Activated B cell treated with CpG ODN at 0.5 μM for 24 hours (primary cell): ENCODE results near the gene RAD51B. TPM values are rescaled to one million over a fixed set of nuclear protein-coding genes. Genes with fewer than 3 reads are reported as not detected.

ENCODE experiments used
- ATAC-seq: fragments of 200-7000 bp; cut with Tn5 transposase; one replicate; pipeline ENCODE4 v1.10.0; 2021; ENCODE audit warnings: low read depth, mild to moderate bottlenecking, moderate library complexity
- CTCF ChIA-PET: fragments of 350-600 bp; sonication (Branson Sonifier 250); formaldehyde crosslinking; loops from one replicate; lab custom pipeline; 2021; ENCODE audit warnings: antibody characterized with exemption; lab: Charles Lee
- POLR2A ChIA-PET: fragments of 350-600 bp; sonication (Branson Sonifier 250); formaldehyde crosslinking; loops from one replicate; lab custom pipeline; 2021; ENCODE audit warnings: antibody characterized with exemption; lab: Charles Lee
- DNase-seq: peaks from one replicate; pipeline ENCODE4 v3.0.0; 2022
- H3K27ac Mint-ChIP-seq: one replicate; pipeline ENCODE4 v1.8.0; 2020; ENCODE audit warnings: mixed read lengths
- H3K27me3 Mint-ChIP-seq: one replicate; pipeline ENCODE4 v1.8.0; 2021; ENCODE audit warnings: mixed read lengths
- H3K36me3 Mint-ChIP-seq: one replicate; pipeline ENCODE4 v1.8.0; 2021; ENCODE audit warnings: low read depth, mixed read lengths
- H3K4me1 Mint-ChIP-seq: one replicate; pipeline ENCODE4 v1.8.0; 2021; ENCODE audit warnings: mixed read lengths
- H3K4me3 Mint-ChIP-seq: one replicate; pipeline ENCODE4 v1.8.0; 2020; ENCODE audit warnings: mild to moderate bottlenecking, mixed read lengths
- H3K9me3 Mint-ChIP-seq: one replicate; pipeline ENCODE4 v1.8.0; 2020; ENCODE audit warnings: mixed read lengths
- CTCF ChIP-seq: fragments of 200-600 bp; IDR thresholded peaks from one replicate; pipeline ENCODE4 v1.8.0; 2022; ENCODE audit warnings: antibody characterized with exemption, mild to moderate bottlenecking
- intact Hi-C: fragments of 100-400 bp; cut with micrococcal nuclease; formaldehyde crosslinking; loops from one replicate; pipeline ENCODE4 v1.15.1; 2024
- total RNA-seq: library from RNA; stranded (reverse); gene quantifications from 2 replicates; pipeline ENCODE4 v1.2.3, GENCODE V29; 2022

Gene RAD51B
- total RNA-seq, 1 donor from 2014 or later: 53.9 TPM

GRCh38 chr14:68501614-68502052 is 682.1 kb downstream of the RAD51B start:
- CTCF ChIA-PET: no interaction called here
- ATAC-seq (peak; percentile 25), DNase-seq (no peak)
- peaks cover 87% of the 10 kb centered on the region for H3K4me1 Mint-ChIP-seq
- no peaks in the 10 kb centered on the region for H3K36me3 Mint-ChIP-seq
- intact Hi-C loops: no loop called here
- POLR2A ChIA-PET: interaction anchor here (0.6 to 18.7 kb wide), 10 partner anchors 9 to 506 kb away, joined by 3 to 585 read pairs (median 4); partner anchors contain the start of gene ZFP36L1
- TF ChIP-seq CTCF: no peak
- peak overlapping the region; percentile 82 for H3K27ac Mint-ChIP-seq
- H3K4me3 Mint-ChIP-seq: peak overlapping the region; percentile 35
- H3K9me3 Mint-ChIP-seq: no peaks in the 10 kb centered on the region
- no peaks in the 10 kb centered on the region for H3K27me3 Mint-ChIP-seq

GRCh38 chr14:68502230-68502629 is 682.7 kb downstream of the RAD51B start:
- intact Hi-C loops: no loop called here
- peak overlapping the region; percentile 35 for H3K4me3 Mint-ChIP-seq
- peaks cover 87% of the 10 kb centered on the region for H3K4me1 Mint-ChIP-seq
- H3K9me3 Mint-ChIP-seq: no peaks in the 10 kb centered on the region
- no peaks in the 10 kb centered on the region for H3K36me3 Mint-ChIP-seq
- TF ChIP-seq CTCF: no peak
- ATAC-seq (peak; percentile 19), DNase-seq (no peak)
- peak overlapping the region; percentile 82 for H3K27ac Mint-ChIP-seq
- no peaks in the 10 kb centered on the region for H3K27me3 Mint-ChIP-seq
- ChIA-PET POLR2A (interaction anchor here (0.6 to 18.7 kb wide), 19 partner anchors 9 to 507 kb away, joined by 3 to 585 read pairs (median 5); partner anchors contain the start of gene ZFP36L1), CTCF (no interaction called here)

- H3K36me3 Mint-ChIP-seq: no peaks in the 10 kb centered on the region
- TF ChIP-seq CTCF: no peak
- H3K9me3 Mint-ChIP-seq: no peaks in the 10 kb centered on the region
- peak overlapping the region; percentile 82 for H3K27ac Mint-ChIP-seq
- H3K27me3 Mint-ChIP-seq: no peaks in the 10 kb centered on the region
- ATAC-seq: no peak
- intact Hi-C loops: no loop called here
- DNase-seq: no peak
- peaks cover 89% of the 10 kb centered on the region for H3K4me1 Mint-ChIP-seq
- ChIA-PET CTCF (no interaction called here), POLR2A (interaction anchor here (0.6 to 18.7 kb wide), 16 partner anchors 10 to 314 kb away, joined by 3 to 585 read pairs (median 7); partner anchors contain the start of gene ZFP36L1)
- no peak overlapping the region for H3K4me3 Mint-ChIP-seq
These were observed 683.7 kb downstream of the RAD51B start for GRCh38 chr14:68503186-68503825.

GRCh38 chr14:68504861-68505260 is 685.3 kb downstream of the RAD51B start:
- ChIA-PET POLR2A (interaction anchor here (0.7 to 18.7 kb wide), 17 partner anchors 10 to 310 kb away, joined by 5 to 585 read pairs (median 24); partner anchors contain the start of gene ZFP36L1), CTCF (interaction anchor here (1.7 to 2.5 kb wide), 2 partner anchors 8 to 229 kb away, joined by 3 to 21 read pairs; no protein-coding TSS in a partner anchor)
- ATAC-seq: no peak
- H3K36me3 Mint-ChIP-seq: no peaks in the 10 kb centered on the region
- no peaks in the 10 kb centered on the region for H3K9me3 Mint-ChIP-seq
- no peak for DNase-seq
- no peak overlapping the region for H3K4me3 Mint-ChIP-seq
- intact Hi-C loops: loop anchor here (5.0 kb wide), 1 partner anchor 238 kb away; no protein-coding TSS in a partner anchor
- no peaks in the 10 kb centered on the region for H3K27me3 Mint-ChIP-seq
- no peak for TF ChIP-seq CTCF
- H3K27ac Mint-ChIP-seq: peak overlapping the region; percentile 98
- H3K4me1 Mint-ChIP-seq: peaks cover 91% of the 10 kb centered on the region

GRCh38 chr14:68506021-68506644 is 686.6 kb downstream of the RAD51B start:
- CTCF ChIA-PET: interaction anchor here (0.8 to 2.5 kb wide), 12 partner anchors 9 to 310 kb away, joined by 3 to 21 read pairs (median 6); no protein-coding TSS in a partner anchor
- intact Hi-C loops: loop anchor here (1.0 to 5.0 kb wide), 10 partner anchors 11 to 311 kb away; partner anchors contain the start of gene ZFP36L1

More at GRCh38 chr14:68506021-68506644, 686.6 kb downstream of the RAD51B start:
- H3K36me3 Mint-ChIP-seq: no peaks in the 10 kb centered on the region
- peak overlapping the region; percentile 62 for H3K4me3 Mint-ChIP-seq
- DNase-seq (no peak), ATAC-seq (peak; percentile 10)
- no peaks in the 10 kb centered on the region for H3K9me3 Mint-ChIP-seq
- peak overlapping the region; percentile 98 for H3K27ac Mint-ChIP-seq
- TF ChIP-seq CTCF: no peak
- H3K27me3 Mint-ChIP-seq: no peaks in the 10 kb centered on the region
- peaks cover 87% of the 10 kb centered on the region for H3K4me1 Mint-ChIP-seq
- POLR2A ChIA-PET: interaction anchor here (0.5 to 18.7 kb wide), 58 partner anchors 11 to 668 kb away, joined by 3 to 585 read pairs (median 8); partner anchors contain the start of gene ZFP36L1
